ENCODE measurements around the gene COL11A2. TPM values are rescaled to one million over a fixed set of nuclear protein-coding genes. Genes with fewer than 3 reads are reported as not detected.

COL11A2 gene
- total and polyA plus RNA-seq, 2 of the 13 experiments (the other 11 are each of a cell fraction or from before 2014, with no cell fraction given): 0.55 TPM

DNA sequence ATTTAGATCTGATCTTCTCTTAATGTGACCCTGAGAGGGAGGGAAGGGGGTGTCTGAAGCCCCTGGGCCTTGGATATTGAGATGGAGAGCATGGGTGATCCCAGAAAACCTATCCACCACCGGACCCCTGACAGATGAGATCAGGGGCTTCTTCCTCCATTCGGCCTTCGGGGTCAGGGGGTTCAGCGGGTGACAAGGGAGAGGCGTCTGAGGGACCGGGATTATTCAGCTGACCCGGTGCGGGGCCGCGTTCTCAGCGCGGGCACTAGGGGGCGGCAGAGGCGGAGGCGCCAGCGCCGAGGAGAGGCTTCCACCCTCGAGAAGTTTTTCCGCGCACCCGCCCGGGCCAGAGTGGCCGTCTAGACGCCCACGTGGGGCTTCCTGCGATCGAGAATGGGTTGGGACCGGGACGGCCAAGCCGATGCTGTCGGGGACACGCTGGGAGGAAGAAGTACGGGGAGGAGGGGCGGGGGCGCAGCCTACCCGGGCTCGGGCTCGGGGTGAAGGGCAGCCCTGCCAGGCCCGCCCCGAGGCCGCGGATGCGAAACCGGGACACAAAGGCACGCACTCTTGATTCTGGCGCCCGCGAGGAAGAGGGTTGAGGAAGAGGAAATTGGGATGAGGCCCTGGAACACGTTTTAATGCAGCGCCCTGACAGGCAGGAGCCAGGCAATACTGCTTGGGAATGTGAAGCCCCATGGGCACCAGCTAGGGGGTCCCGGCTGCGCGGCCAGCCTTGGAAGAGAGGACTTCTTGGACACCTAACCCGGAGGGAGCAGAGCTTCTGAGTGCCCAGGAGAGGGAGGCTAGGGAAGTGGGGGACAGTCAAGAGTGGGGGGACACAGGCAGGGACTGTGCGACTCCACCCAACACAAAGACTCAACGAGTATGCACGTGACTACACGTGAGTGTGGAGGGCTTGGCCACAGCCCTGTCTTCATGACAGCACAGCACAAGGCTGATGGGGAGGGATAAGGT is 30.6 kb downstream of the COL11A2 start (continued):
- TF ChIP-seq, protein P1, sequence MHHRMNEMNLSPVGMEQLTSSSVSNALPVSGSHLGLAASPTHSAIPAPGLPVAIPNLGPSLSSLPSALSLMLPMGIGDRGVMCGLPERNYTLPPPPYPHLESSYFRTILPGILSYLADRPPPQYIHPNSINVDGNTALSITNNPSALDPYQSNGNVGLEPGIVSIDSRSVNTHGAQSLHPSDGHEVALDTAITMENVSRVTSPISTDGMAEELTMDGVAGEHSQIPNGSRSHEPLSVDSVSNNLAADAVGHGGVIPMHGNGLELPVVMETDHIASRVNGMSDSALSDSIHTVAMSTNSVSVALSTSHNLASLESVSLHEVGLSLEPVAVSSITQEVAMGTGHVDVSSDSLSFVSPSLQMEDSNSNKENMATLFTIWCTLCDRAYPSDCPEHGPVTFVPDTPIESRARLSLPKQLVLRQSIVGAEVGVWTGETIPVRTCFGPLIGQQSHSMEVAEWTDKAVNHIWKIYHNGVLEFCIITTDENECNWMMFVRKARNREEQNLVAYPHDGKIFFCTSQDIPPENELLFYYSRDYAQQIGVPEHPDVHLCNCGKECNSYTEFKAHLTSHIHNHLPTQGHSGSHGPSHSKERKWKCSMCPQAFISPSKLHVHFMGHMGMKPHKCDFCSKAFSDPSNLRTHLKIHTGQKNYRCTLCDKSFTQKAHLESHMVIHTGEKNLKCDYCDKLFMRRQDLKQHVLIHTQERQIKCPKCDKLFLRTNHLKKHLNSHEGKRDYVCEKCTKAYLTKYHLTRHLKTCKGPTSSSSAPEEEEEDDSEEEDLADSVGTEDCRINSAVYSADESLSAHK (CRISPR knock-in tag; IDR thresholded peaks at IDR 0.05; ENCODE audit: borderline replicate concordance): no peak
- TF ChIP-seq BRD4 (CRISPR knock-in tag; IDR thresholded peaks at IDR 0.05) (no peak), HNRNPK (IDR thresholded peaks at IDR 0.05; ENCODE audit: low read depth, low read length, poor library complexity, severe bottlenecking) (peak; percentile 49), NFE2L2 (IDR thresholded peaks at IDR 0.05; ENCODE audit: low read length) (no peak), NR3C1 (CRISPR knock-in tag; IDR thresholded peaks at IDR 0.05) (no peak), TMF1 (CRISPR knock-in tag; IDR thresholded peaks at IDR 0.05; ENCODE audit: low read depth) (no peak), RFXANK (CRISPR knock-in tag; IDR thresholded peaks at IDR 0.05) (no peak)
- TF ChIP-seq, protein P2, sequence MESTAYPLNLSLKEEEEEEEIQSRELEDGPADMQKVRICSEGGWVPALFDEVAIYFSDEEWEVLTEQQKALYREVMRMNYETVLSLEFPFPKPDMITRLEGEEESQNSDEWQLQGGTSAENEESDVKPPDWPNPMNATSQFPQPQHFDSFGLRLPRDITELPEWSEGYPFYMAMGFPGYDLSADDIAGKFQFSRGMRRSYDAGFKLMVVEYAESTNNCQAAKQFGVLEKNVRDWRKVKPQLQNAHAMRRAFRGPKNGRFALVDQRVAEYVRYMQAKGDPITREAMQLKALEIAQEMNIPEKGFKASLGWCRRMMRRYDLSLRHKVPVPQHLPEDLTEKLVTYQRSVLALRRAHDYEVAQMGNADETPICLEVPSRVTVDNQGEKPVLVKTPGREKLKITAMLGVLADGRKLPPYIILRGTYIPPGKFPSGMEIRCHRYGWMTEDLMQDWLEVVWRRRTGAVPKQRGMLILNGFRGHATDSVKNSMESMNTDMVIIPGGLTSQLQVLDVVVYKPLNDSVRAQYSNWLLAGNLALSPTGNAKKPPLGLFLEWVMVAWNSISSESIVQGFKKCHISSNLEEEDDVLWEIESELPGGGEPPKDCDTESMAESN (CRISPR knock-in tag; conservative IDR thresholded peaks at IDR 0.05): peak; percentile 78
- TF ChIP-seq, protein P3, sequence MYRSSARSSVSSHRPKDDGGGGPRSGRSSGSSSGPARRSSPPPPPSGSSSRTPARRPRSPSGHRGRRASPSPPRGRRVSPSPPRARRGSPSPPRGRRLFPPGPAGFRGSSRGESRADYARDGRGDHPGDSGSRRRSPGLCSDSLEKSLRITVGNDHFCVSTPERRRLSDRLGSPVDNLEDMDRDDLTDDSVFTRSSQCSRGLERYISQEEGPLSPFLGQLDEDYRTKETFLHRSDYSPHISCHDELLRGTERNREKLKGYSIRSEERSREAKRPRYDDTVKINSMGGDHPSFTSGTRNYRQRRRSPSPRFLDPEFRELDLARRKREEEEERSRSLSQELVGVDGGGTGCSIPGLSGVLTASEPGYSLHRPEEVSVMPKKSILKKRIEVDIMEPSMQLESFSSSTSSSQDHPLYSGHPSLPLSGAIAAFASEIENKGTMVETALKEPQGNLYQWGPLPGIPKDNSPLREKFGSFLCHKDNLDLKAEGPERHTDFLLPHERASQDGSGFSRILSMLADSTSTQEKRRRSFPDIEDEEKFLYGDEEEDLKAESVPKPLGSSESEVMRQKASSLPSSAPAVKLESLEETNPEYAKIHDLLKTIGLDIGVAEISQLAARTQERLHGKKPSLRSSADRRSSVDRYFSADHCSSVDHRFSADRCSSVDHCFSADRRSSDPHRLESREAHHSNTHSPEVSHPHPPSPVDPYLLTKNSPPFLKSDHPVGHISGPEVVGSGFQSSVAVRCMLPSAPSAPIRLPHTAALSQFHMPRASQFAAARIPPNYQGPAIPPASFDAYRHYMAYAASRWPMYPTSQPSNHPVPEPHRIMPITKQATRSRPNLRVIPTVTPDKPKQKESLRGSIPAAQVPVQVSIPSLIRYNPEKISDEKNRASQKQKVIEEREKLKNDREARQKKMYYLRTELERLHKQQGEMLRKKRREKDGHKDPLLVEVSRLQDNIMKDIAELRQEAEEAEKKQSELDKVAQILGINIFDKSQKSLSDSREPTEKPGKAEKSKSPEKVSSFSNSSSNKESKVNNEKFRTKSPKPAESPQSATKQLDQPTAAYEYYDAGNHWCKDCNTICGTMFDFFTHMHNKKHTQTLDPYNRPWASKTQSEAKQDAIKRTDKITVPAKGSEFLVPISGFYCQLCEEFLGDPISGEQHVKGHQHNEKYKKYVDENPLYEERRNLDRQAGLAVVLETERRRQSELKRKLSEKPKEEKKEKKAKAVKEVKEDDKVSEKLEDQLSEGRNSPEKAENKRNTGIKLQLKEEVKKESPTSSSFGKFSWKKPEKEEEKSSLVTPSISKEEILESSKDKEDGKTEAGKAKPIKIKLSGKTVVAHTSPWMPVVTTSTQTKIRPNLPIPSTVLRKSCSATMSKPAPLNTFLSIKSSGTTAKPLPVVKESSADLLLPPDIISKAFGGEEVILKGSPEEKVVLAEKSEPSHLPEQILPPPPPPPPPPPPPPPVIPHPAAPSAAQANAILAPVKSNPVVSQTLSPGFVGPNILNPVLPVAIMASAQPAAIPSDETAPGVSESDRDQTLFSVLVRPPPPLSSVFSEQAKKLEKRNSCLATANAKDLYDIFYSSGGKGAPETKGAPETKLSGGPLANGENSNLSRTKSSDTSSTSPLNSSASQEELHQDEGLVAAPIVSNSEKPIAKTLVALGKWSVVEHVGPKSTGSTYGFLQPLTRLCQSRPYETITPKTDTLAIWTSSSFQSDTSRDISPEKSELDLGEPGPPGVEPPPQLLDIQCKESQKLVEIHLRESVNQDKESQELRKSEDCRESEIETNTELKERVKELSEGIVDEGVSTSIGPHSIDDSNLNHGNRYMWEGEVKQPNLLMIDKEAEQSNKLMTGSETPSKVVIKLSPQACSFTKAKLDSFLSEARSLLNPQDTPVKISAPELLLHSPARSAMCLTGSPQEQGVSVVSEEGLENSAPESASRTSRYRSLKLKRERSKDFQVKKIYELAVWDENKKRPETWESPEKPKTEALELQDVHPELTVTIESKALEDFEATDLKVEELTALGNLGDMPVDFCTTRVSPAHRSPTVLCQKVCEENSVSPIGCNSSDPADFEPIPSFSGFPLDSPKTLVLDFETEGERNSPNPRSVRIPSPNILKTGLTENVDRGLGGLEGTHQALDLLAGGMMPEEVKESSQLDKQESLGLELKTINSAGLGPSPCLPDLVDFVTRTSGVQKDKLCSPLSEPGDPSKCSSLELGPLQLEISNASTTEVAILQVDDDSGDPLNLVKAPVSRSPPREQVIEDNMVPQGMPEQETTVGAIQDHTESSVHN (CRISPR knock-in tag; IDR thresholded peaks at IDR 0.05): 0 out of 2 replicates have a peak, but pooled peaks have one; percentile 7
- TF ChIP-seq, protein P4, sequence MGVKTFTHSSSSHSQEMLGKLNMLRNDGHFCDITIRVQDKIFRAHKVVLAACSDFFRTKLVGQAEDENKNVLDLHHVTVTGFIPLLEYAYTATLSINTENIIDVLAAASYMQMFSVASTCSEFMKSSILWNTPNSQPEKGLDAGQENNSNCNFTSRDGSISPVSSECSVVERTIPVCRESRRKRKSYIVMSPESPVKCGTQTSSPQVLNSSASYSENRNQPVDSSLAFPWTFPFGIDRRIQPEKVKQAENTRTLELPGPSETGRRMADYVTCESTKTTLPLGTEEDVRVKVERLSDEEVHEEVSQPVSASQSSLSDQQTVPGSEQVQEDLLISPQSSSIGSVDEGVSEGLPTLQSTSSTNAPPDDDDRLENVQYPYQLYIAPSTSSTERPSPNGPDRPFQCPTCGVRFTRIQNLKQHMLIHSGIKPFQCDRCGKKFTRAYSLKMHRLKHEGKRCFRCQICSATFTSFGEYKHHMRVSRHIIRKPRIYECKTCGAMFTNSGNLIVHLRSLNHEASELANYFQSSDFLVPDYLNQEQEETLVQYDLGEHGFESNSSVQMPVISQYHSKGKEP (CRISPR knock-in tag; IDR thresholded peaks at IDR 0.05): no peak
- TF ChIP-seq, protein P5, sequence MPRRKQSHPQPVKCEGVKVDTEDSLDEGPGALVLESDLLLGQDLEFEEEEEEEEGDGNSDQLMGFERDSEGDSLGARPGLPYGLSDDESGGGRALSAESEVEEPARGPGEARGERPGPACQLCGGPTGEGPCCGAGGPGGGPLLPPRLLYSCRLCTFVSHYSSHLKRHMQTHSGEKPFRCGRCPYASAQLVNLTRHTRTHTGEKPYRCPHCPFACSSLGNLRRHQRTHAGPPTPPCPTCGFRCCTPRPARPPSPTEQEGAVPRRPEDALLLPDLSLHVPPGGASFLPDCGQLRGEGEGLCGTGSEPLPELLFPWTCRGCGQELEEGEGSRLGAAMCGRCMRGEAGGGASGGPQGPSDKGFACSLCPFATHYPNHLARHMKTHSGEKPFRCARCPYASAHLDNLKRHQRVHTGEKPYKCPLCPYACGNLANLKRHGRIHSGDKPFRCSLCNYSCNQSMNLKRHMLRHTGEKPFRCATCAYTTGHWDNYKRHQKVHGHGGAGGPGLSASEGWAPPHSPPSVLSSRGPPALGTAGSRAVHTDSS (CRISPR knock-in tag; conservative IDR thresholded peaks at IDR 0.05): no peak
